Measurements from ENCODE around the gene TMEM205. TPM values are rescaled to one million over a fixed set of nuclear protein-coding genes. Genes with fewer than 3 reads are reported as not detected.

Gene TMEM205
- total and polyA plus RNA-seq, 2 experiments from 2014 or later: 123 to 293 TPM

DNA sequence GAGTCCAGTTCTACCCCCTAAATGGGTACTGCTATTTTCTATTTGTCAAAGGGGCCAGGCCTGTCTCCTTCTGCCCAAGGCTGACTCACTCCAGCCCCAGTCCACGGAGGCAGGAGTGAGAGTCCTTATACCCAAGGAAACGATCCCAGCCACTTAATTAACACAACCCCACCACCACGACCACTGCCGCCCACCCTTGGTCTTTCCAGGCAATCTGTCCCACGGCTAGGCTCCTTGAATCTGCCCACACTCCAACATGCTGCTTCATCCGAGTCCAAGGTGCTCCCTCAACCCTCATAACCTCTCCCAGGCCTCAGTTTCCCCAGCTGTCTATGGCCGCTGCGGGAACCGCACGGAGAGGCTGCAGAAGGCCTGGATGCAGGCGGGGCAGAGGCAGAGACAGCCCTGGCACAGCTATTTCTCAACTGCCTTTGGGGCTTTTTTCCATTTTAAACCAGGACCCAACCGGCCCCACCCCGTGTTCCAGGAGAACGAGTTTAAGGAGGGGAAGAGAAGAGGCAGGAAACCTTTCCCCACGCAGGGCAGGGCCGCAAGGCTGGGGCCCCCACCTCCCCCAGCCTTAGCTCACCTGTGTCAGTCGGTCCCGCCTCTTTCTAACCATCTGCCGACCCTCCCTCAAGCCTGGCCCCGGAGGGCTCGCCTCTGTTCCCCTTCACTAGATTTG, 7.4 kb downstream of the TMEM205 start:
- ATAC-seq (peak; percentile 10), DNase-seq (ENCODE audit: low spot score) (no peak)
- Histone ChIP-seq H3K9me2 (ENCODE audit: insufficient read depth) (no peaks in the 10 kb centered on the region), H3K27me3 (ENCODE audit: insufficient read depth) (no peaks in the 10 kb centered on the region), H3K4me3 (peak overlapping the region; percentile 87), H2AFZ (peak overlapping the region; percentile 92), H3K4me2 (peak overlapping the region; percentile 85), H3K79me2 (replicated peaks; ENCODE audit: insufficient read depth) (no peaks in the 10 kb centered on the region), H3K4me1 (ENCODE audit: insufficient read depth) (peaks cover 3% of the 10 kb centered on the region; the same call in 1 of the 2 replicates), H3K27ac (ENCODE audit: low read depth) (no peak overlapping the region), H3K36me3 (ENCODE audit: insufficient read depth) (no peaks in the 10 kb centered on the region), H4K20me1 (replicated peaks; ENCODE audit: insufficient read depth) (no peaks in the 10 kb centered on the region; the same call in 1 of the 2 replicates), H3F3A (replicated peaks; ENCODE audit: low read depth) (0 out of 2 replicates have a peak, but pooled peaks cover 3% of the 10 kb centered on the region)
- Mint-ChIP-seq H3K27ac (no peak overlapping the region), H3K9me3 (no peaks in the 10 kb centered on the region), H3K27me3 (ENCODE audit: insufficient read depth, low read depth, poor library complexity) (peaks cover 18% of the 10 kb centered on the region), H3K4me1 (peaks cover 3% of the 10 kb centered on the region; the same call in 2 of the 3 replicates), H3K4me3 (peak overlapping the region; percentile 86), H3K36me3 (ENCODE audit: low read depth) (peaks cover 33% of the 10 kb centered on the region)
- TF ChIP-seq, protein P1, sequence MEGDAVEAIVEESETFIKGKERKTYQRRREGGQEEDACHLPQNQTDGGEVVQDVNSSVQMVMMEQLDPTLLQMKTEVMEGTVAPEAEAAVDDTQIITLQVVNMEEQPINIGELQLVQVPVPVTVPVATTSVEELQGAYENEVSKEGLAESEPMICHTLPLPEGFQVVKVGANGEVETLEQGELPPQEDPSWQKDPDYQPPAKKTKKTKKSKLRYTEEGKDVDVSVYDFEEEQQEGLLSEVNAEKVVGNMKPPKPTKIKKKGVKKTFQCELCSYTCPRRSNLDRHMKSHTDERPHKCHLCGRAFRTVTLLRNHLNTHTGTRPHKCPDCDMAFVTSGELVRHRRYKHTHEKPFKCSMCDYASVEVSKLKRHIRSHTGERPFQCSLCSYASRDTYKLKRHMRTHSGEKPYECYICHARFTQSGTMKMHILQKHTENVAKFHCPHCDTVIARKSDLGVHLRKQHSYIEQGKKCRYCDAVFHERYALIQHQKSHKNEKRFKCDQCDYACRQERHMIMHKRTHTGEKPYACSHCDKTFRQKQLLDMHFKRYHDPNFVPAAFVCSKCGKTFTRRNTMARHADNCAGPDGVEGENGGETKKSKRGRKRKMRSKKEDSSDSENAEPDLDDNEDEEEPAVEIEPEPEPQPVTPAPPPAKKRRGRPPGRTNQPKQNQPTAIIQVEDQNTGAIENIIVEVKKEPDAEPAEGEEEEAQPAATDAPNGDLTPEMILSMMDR (conservative IDR thresholded peaks at IDR 0.05; ENCODE audit: low read depth in 2 of 2): no peak
- TF ChIP-seq EZH2phosphoT487 (IDR thresholded peaks at IDR 0.05; ENCODE audit: unreplicated experiment): no peak
- TF ChIP-seq JUNB (IDR thresholded peaks at IDR 0.05; ENCODE audit: unreplicated experiment): no peak
- TF ChIP-seq, protein P2, sequence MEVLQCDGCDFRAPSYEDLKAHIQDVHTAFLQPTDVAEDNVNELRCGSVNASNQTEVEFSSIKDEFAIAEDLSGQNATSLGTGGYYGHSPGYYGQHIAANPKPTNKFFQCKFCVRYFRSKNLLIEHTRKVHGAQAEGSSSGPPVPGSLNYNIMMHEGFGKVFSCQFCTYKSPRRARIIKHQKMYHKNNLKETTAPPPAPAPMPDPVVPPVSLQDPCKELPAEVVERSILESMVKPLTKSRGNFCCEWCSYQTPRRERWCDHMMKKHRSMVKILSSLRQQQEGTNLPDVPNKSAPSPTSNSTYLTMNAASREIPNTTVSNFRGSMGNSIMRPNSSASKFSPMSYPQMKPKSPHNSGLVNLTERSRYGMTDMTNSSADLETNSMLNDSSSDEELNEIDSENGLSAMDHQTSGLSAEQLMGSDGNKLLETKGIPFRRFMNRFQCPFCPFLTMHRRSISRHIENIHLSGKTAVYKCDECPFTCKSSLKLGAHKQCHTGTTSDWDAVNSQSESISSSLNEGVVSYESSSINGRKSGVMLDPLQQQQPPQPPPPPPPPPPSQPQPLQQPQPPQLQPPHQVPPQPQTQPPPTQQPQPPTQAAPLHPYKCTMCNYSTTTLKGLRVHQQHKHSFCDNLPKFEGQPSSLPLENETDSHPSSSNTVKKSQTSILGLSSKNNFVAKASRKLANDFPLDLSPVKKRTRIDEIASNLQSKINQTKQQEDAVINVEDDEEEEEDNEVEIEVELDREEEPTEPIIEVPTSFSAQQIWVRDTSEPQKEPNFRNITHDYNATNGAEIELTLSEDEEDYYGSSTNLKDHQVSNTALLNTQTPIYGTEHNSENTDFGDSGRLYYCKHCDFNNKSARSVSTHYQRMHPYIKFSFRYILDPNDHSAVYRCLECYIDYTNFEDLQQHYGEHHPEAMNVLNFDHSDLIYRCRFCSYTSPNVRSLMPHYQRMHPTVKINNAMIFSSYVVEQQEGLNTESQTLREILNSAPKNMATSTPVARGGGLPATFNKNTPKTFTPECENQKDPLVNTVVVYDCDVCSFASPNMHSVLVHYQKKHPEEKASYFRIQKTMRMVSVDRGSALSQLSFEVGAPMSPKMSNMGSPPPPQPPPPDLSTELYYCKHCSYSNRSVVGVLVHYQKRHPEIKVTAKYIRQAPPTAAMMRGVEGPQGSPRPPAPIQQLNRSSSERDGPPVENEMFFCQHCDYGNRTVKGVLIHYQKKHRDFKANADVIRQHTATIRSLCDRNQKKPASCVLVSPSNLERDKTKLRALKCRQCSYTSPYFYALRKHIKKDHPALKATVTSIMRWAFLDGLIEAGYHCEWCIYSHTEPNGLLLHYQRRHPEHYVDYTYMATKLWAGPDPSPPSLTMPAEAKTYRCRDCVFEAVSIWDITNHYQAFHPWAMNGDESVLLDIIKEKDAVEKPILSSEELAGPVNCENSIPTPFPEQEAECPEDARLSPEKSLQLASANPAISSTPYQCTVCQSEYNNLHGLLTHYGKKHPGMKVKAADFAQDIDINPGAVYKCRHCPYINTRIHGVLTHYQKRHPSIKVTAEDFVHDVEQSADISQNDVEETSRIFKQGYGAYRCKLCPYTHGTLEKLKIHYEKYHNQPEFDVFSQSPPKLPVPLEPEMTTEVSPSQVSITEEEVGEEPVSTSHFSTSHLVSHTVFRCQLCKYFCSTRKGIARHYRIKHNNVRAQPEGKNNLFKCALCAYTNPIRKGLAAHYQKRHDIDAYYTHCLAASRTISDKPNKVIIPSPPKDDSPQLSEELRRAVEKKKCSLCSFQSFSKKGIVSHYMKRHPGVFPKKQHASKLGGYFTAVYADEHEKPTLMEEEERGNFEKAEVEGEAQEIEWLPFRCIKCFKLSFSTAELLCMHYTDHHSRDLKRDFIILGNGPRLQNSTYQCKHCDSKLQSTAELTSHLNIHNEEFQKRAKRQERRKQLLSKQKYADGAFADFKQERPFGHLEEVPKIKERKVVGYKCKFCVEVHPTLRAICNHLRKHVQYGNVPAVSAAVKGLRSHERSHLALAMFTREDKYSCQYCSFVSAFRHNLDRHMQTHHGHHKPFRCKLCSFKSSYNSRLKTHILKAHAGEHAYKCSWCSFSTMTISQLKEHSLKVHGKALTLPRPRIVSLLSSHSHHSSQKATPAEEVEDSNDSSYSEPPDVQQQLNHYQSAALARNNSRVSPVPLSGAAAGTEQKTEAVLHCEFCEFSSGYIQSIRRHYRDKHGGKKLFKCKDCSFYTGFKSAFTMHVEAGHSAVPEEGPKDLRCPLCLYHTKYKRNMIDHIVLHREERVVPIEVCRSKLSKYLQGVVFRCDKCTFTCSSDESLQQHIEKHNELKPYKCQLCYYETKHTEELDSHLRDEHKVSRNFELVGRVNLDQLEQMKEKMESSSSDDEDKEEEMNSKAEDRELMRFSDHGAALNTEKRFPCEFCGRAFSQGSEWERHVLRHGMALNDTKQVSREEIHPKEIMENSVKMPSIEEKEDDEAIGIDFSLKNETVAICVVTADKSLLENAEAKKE (CRISPR knock-in tag; IDR thresholded peaks at IDR 0.05): no peak
- TF ChIP-seq EZH2 (IDR thresholded peaks at IDR 0.05; ENCODE audit: low read depth, unreplicated experiment): no peak
- TF ChIP-seq CREB1 (CRISPR knock-in tag; IDR thresholded peaks at IDR 0.05; ENCODE audit: low read depth): no peak
- TF ChIP-seq, protein P3, sequence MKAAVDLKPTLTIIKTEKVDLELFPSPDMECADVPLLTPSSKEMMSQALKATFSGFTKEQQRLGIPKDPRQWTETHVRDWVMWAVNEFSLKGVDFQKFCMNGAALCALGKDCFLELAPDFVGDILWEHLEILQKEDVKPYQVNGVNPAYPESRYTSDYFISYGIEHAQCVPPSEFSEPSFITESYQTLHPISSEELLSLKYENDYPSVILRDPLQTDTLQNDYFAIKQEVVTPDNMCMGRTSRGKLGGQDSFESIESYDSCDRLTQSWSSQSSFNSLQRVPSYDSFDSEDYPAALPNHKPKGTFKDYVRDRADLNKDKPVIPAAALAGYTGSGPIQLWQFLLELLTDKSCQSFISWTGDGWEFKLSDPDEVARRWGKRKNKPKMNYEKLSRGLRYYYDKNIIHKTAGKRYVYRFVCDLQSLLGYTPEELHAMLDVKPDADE (IDR thresholded peaks at IDR 0.05): no peak

Measured in GM23338 (cell line).